Measurements from ENCODE around the gene NAV3. TPM values are rescaled to one million over a fixed set of nuclear protein-coding genes. Genes with fewer than 3 reads are reported as not detected.

Gene NAV3
- total and polyA plus RNA-seq, 7 donors = 0.50 to 13.3 (median 6.8) TPM; not detected in 1

- H3K9me3 ChIP-seq = no peaks in the 10 kb centered on the region
- DNase-seq = no peak
- H3K36me3 ChIP-seq = no peaks in the 10 kb centered on the region
- H3K27me3 ChIP-seq = no peaks in the 10 kb centered on the region
- 95 to 96% methylated on average over 1 of the region's 1 CpG for WGBS, 2 donors
- no peaks in the 10 kb centered on the region for H3K4me1 ChIP-seq
- intact Hi-C loops (cut with DNase I) = no loop called here
- no peak overlapping the region for H3K4me3 ChIP-seq
- H3K27ac ChIP-seq = no peak overlapping the region
- TF ChIP-seq CTCF (IDR thresholded peaks at IDR 0.05) = no peak
- TF ChIP-seq POLR2AphosphoS5 (IDR thresholded peaks at IDR 0.05) = no peak
- no peak for TF ChIP-seq POLR2A (IDR thresholded peaks at IDR 0.05)
- no peak for TF ChIP-seq EP300 (IDR thresholded peaks at IDR 0.05)
Observed at GRCh38 chr12:77865178-77865577, 34.5 kb downstream of the NAV3 start.

GRCh38 chr12:77878901-77879300 is 48.2 kb downstream of the NAV3 start:
- Histone ChIP-seq H3K4me1 (no peaks in the 10 kb centered on the region), H3K9me3 (no peaks in the 10 kb centered on the region), H3K36me3 (no peaks in the 10 kb centered on the region), H3K27ac (no peak overlapping the region), H3K4me3 (no peak overlapping the region), H3K27me3 (no peaks in the 10 kb centered on the region)
- no peak for DNase-seq
- TF ChIP-seq EP300 (IDR thresholded peaks at IDR 0.05) = no peak
- no peak for TF ChIP-seq CTCF (IDR thresholded peaks at IDR 0.05)
- no peak for TF ChIP-seq POLR2AphosphoS5 (IDR thresholded peaks at IDR 0.05)
- no peak for TF ChIP-seq POLR2A (IDR thresholded peaks at IDR 0.05)
- 75 to 78% methylated on average over 3 of the region's 3 CpGs for WGBS, 2 donors
- intact Hi-C loops (cut with DNase I) = no loop called here

- H3K4me1 ChIP-seq = no peaks in the 10 kb centered on the region
- no peaks in the 10 kb centered on the region for H3K9me3 ChIP-seq
- TF ChIP-seq POLR2A (IDR thresholded peaks at IDR 0.05) = no peak
- TF ChIP-seq CTCF (IDR thresholded peaks at IDR 0.05) = no peak
- TF ChIP-seq POLR2AphosphoS5 (IDR thresholded peaks at IDR 0.05) = no peak
- no peak for TF ChIP-seq EP300 (IDR thresholded peaks at IDR 0.05)
- H3K27me3 ChIP-seq = no peaks in the 10 kb centered on the region
- intact Hi-C loops (cut with DNase I) = no loop called here
- no peak overlapping the region for H3K27ac ChIP-seq
- no peak overlapping the region for H3K4me3 ChIP-seq
- DNase-seq = no peak
- H3K36me3 ChIP-seq = no peaks in the 10 kb centered on the region
Observed at GRCh38 chr12:77882709-77883108, 52.0 kb downstream of the NAV3 start.

- DNase-seq = no peak
- H3K27ac ChIP-seq = no peak overlapping the region
- no peaks in the 10 kb centered on the region for H3K4me1 ChIP-seq
- no peaks in the 10 kb centered on the region for H3K36me3 ChIP-seq
- intact Hi-C loops (cut with DNase I) = no loop called here
- no peak for TF ChIP-seq POLR2AphosphoS5 (IDR thresholded peaks at IDR 0.05)
- TF ChIP-seq POLR2A (IDR thresholded peaks at IDR 0.05) = no peak
- TF ChIP-seq CTCF (IDR thresholded peaks at IDR 0.05) = no peak
- TF ChIP-seq EP300 (IDR thresholded peaks at IDR 0.05) = no peak
- H3K27me3 ChIP-seq = no peaks in the 10 kb centered on the region
- no peaks in the 10 kb centered on the region for H3K9me3 ChIP-seq
- WGBS, 2 donors = 15 to 64% methylated on average over 1 of the region's 1 CpG
- no peak overlapping the region for H3K4me3 ChIP-seq
Observed at GRCh38 chr12:77888611-77889010, 57.9 kb downstream of the NAV3 start.

- no peak for DNase-seq
- WGBS, 2 donors = 71 to 77% methylated on average over 3 of the region's 3 CpGs
- no peaks in the 10 kb centered on the region for H3K4me1 ChIP-seq
- no peaks in the 10 kb centered on the region for H3K9me3 ChIP-seq
- no peak overlapping the region for H3K4me3 ChIP-seq
- H3K27ac ChIP-seq = no peak overlapping the region
- no peaks in the 10 kb centered on the region for H3K27me3 ChIP-seq
- H3K36me3 ChIP-seq = no peaks in the 10 kb centered on the region
- intact Hi-C loops (cut with DNase I) = no loop called here
- TF ChIP-seq POLR2AphosphoS5 (IDR thresholded peaks at IDR 0.05) (no peak), POLR2A (IDR thresholded peaks at IDR 0.05) (no peak)
Observed at GRCh38 chr12:77891518-77892147, 60.9 kb downstream of the NAV3 start.

All from sigmoid colon (tissue), 7 donors.